ENCODE results near the gene RAP1GAP2.

GRCh38 chr17:3035256-3035967, 239.2 kb downstream of the RAP1GAP2 start:
- TF ChIP-seq CTCF (IDR thresholded peaks at IDR 0.05; ENCODE audit: insufficient read depth, low read depth, low read length), result no peak
- no peak for TF ChIP-seq EZH2 (IDR thresholded peaks at IDR 0.05; ENCODE audit: insufficient read depth, low read length)
